Gastroesophageal sphincter (tissue), 4 donors: ENCODE data around the gene SV2B. TPM values are rescaled to one million over a fixed set of nuclear protein-coding genes. Genes with fewer than 3 reads are reported as not detected.

Experiments used
- ATAC-seq: fragments of 150-250 bp; one replicate; pipeline ENCODE4 v1.9.1; 2016; ENCODE audit warnings: mild to moderate bottlenecking, moderate library complexity
- H3K27ac ChIP-seq, 4 donors: fragments of 200-600 bp; sonication (generic) in 3 of 4; 1 replicate in 3 of 4; 2 replicates in 1 of 4; pipeline ENCODE4 v1.5.1; 2016 to 2019
- H3K27me3 ChIP-seq: fragments of 200-600 bp; sonication (generic); one replicate; pipeline ENCODE4 v1.5.1; 2019
- H3K36me3 ChIP-seq, 2 donors: fragments of 200-600 bp; sonication (generic); one replicate each; pipeline ENCODE4 v1.5.1; 2019; ENCODE audit warnings: control low read depth in 1 of 2
- H3K4me1 ChIP-seq, 3 donors: fragments of 200-600 bp; sonication (generic); 1 replicate in 2 of 3; 2 replicates in 1 of 3; pipeline ENCODE4 v1.5.1; 2016 to 2019; ENCODE audit warnings: control low read depth in 2 of 3
- H3K4me3 ChIP-seq, 2 donors: fragments of 200-600 bp; sonication (generic); one replicate each; pipeline ENCODE4 v1.5.1; 2019; ENCODE audit warnings: mild to moderate bottlenecking in 1 of 2, moderate library complexity in 1 of 2
- H3K9me3 ChIP-seq, 3 donors: fragments of 200-600 bp; sonication (generic); one replicate each; pipeline ENCODE4 v1.5.1; 2017 to 2019; ENCODE audit warnings: control low read depth in 2 of 3
- CTCF ChIP-seq, 4 experiments: fragments of 200-600 bp in 2 of 4; fragments of 450-650 bp in 2 of 4; sonication (generic) in 1 of 4; IDR thresholded peaks; one replicate each; pipeline ENCODE4 v1.5.1; 2017 to 2019; ENCODE audit warnings: antibody characterized with exemption in 4 of 4, mild to moderate bottlenecking in 2 of 4, moderate library complexity in 2 of 4
- EP300 ChIP-seq: sonication (generic); formaldehyde crosslinking; IDR thresholded peaks from one replicate; pipeline ENCODE4 v1.6.1; 2017; ENCODE audit warnings: antibody characterized with exemption, mild to moderate bottlenecking
- POLR2A ChIP-seq, 2 donors: fragments of 450-650 bp; IDR thresholded peaks; one replicate each; pipeline ENCODE4 v1.6.1; 2017; ENCODE audit warnings: antibody characterized with exemption in 2 of 2, mild to moderate bottlenecking in 2 of 2, moderate library complexity in 1 of 2
- POLR2AphosphoS5 ChIP-seq: sonication (generic); formaldehyde crosslinking; IDR thresholded peaks from one replicate; pipeline ENCODE4 v1.6.1; 2017; ENCODE audit warnings: antibody characterized with exemption
- WGBS, 2 donors: methylation state at CpG; one replicate each; pipeline ENCODE4 v1.1.5; 2018; ENCODE audit warnings: low coverage in 1 of 2; 5-methylcytosine and 5-hydroxymethylcytosine counted together
- total RNA-seq, 4 donors: library from RNA; depleted of rRNA; stranded (reverse); fragments of >200 nt; gene quantifications; one replicate each; pipeline ENCODE4 v1.1.0, GENCODE V29; 2016

Gene SV2B
- total RNA-seq, 4 donors from 2014 or later: 0.16 to 4.1 (median 1.1) TPM

GRCh38 chr15:91228383-91228782 is 128.3 kb downstream of the SV2B start:
- H3K27me3 ChIP-seq: peaks cover 15% of the 10 kb centered on the region
- no peak overlapping the region for H3K27ac ChIP-seq
- TF ChIP-seq POLR2AphosphoS5 (no peak), EP300 (no peak), CTCF (IDR thresholded peaks at IDR 0.05) (no peak)
- no peak overlapping the region for H3K4me3 ChIP-seq
- no peaks in the 10 kb centered on the region for H3K36me3 ChIP-seq
- H3K9me3 ChIP-seq: no peaks in the 10 kb centered on the region
- 65 to 76% methylated on average over 2 to 3 of the region's 3 CpGs for WGBS, 2 donors
- no peaks in the 10 kb centered on the region for H3K4me1 ChIP-seq
- no peak for ATAC-seq

- H3K36me3 ChIP-seq: no peaks in the 10 kb centered on the region
- H3K27ac ChIP-seq: no peak overlapping the region
- H3K9me3 ChIP-seq: no peaks in the 10 kb centered on the region
- ATAC-seq: no peak
- H3K27me3 ChIP-seq: peaks cover 11% of the 10 kb centered on the region
- H3K4me1 ChIP-seq: no peaks in the 10 kb centered on the region
- 82 to 89% methylated on average over 5 to 9 of the region's 9 CpGs for WGBS, 2 donors
- no peak for TF ChIP-seq POLR2AphosphoS5
- TF ChIP-seq CTCF (IDR thresholded peaks at IDR 0.05): no peak
- H3K4me3 ChIP-seq: no peak overlapping the region
Observed at GRCh38 chr15:91228890-91229289, 128.8 kb downstream of the SV2B start.

GRCh38 chr15:91231703-91232102 is 131.6 kb downstream of the SV2B start:
- TF ChIP-seq CTCF (IDR thresholded peaks at IDR 0.05): no peak
- Histone ChIP-seq H3K27me3 (peaks cover 11% of the 10 kb centered on the region), H3K36me3 (no peaks in the 10 kb centered on the region), H3K9me3 (no peaks in the 10 kb centered on the region), H3K4me1 (no peaks in the 10 kb centered on the region), H3K27ac (no peak overlapping the region), H3K4me3 (no peak overlapping the region)
- WGBS, 2 donors: 72 to 93% methylated on average over 4 to 6 of the region's 6 CpGs
- ATAC-seq: no peak

- no peaks in the 10 kb centered on the region for H3K36me3 ChIP-seq
- H3K27ac ChIP-seq: no peak overlapping the region
- no peak for TF ChIP-seq CTCF (IDR thresholded peaks at IDR 0.05)
- TF ChIP-seq POLR2AphosphoS5: no peak
- TF ChIP-seq POLR2A (IDR thresholded peaks at IDR 0.05): no peak
- TF ChIP-seq EP300: no peak
- peaks cover 15% of the 10 kb centered on the region for H3K27me3 ChIP-seq
- no peaks in the 10 kb centered on the region for H3K9me3 ChIP-seq
- ATAC-seq: no peak
- no peaks in the 10 kb centered on the region for H3K4me1 ChIP-seq
- 80% methylated on average over 1 to 2 of the region's 2 CpGs for WGBS, 2 donors
- no peak overlapping the region for H3K4me3 ChIP-seq
Observed at GRCh38 chr15:91234759-91235158, 134.7 kb downstream of the SV2B start.

- Histone ChIP-seq H3K36me3 (no peaks in the 10 kb centered on the region), H3K9me3 (no peaks in the 10 kb centered on the region), H3K4me1 (no peaks in the 10 kb centered on the region), H3K27ac (no peak overlapping the region), H3K27me3 (peaks cover 15% of the 10 kb centered on the region), H3K4me3 (no peak overlapping the region)
- ATAC-seq: no peak
- WGBS, 2 donors: 43 to 62% methylated on average over 2 to 3 of the region's 3 CpGs
- no peak for TF ChIP-seq EP300
- TF ChIP-seq POLR2A (IDR thresholded peaks at IDR 0.05): no peak
- TF ChIP-seq CTCF (IDR thresholded peaks at IDR 0.05): no peak
- no peak for TF ChIP-seq POLR2AphosphoS5
Observed at GRCh38 chr15:91235376-91235775, 135.3 kb downstream of the SV2B start.
